ENCODE results near the gene EIF4A2.
"Not testable (repeated sequence)": the region's sequence is repeated elsewhere in the genome, so short reads cannot be mapped to it uniquely, and the experiment has no call there.

EIF4A2 gene

GRCh38 chr3:186806089-186807055 is 23.0 kb downstream of the EIF4A2 start, which contains the start of gene RFC4:
Gene RFC4 (minus strand): TSS chr3:186806482. CDS start chr3:186804713, 1,769 bp downstream.
- Histone ChIP-seq H3K9me3 (ENCODE audit: insufficient read depth, low read depth, low read length) (no peaks in the 10 kb centered on the region), H3K4me3 (ENCODE audit: low read length) (peak within 1 kb of the TSS; percentile 92), H3K9ac (ENCODE audit: low read depth, low read length) (peak within 1 kb of the TSS; percentile 98), H3K36me3 (ENCODE audit: insufficient read depth, low read length) (peaks cover 39% of the 10 kb centered on the region), H3K27me3 (ENCODE audit: insufficient read depth, low read length) (no peaks in the 10 kb centered on the region), H3K27ac (ENCODE audit: low read depth, low read length) (peak within 1 kb of the TSS; percentile 91), H3K4me1 (ENCODE audit: insufficient read depth, low read length) (peaks cover 12% of the 10 kb centered on the region)
- WGBS: 1% methylated on average over 70 of the region's 70 CpGs

DNA sequence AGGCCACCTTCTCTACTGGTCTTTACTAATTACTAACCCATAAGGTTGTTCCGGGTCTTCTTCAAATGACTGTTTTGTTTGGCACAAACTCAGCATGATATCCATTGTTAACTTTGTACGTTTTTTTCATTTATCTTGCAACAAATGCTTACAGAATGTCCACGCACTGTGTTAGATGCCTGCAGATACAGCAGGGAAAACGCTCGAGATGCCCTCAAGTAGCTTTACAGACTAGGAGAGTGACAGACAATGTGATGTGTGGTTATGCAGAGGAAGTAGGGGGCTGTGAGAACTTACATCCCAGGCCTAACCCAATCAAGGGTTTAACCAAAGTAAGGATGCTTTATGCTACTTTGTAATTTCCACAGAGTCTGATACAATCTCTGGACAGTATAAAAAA is 23.9 kb downstream of the EIF4A2 start:
- Histone ChIP-seq H3K4me3 (ENCODE audit: low read length) (peak overlapping the region; percentile 92), H3K27ac (ENCODE audit: low read depth, low read length) (peak overlapping the region; percentile 91)

GRCh38 chr3:186810336-186810996 is 27.1 kb downstream of the EIF4A2 start:
- no peaks in the 10 kb centered on the region for H3K9me3 ChIP-seq (ENCODE audit: insufficient read depth, low read depth, low read length)
- H3K9ac ChIP-seq (ENCODE audit: low read depth, low read length): no peak overlapping the region
- WGBS: 89% methylated on average over 4 of the region's 5 CpGs
- no peak overlapping the region for H3K4me3 ChIP-seq (ENCODE audit: low read length)
- no peaks in the 10 kb centered on the region for H3K27me3 ChIP-seq (ENCODE audit: insufficient read depth, low read length)
- H3K4me1 ChIP-seq (ENCODE audit: insufficient read depth, low read length): peaks cover 11% of the 10 kb centered on the region
- no peaks in the 10 kb centered on the region for H3K36me3 ChIP-seq (ENCODE audit: insufficient read depth, low read length)
- no peak overlapping the region for H3K27ac ChIP-seq (ENCODE audit: low read depth, low read length)

More for the DNA sequence above, 23.9 kb downstream of the EIF4A2 start:
- 56% methylated on average over 5 of the region's 5 CpGs for WGBS
- no peaks in the 10 kb centered on the region for H3K9me3 ChIP-seq (ENCODE audit: insufficient read depth, low read depth, low read length)
- H3K27me3 ChIP-seq (ENCODE audit: insufficient read depth, low read length): no peaks in the 10 kb centered on the region
- peaks cover 12% of the 10 kb centered on the region for H3K4me1 ChIP-seq (ENCODE audit: insufficient read depth, low read length)
- peak overlapping the region; percentile 98 for H3K9ac ChIP-seq (ENCODE audit: low read depth, low read length)
- peaks cover 30% of the 10 kb centered on the region for H3K36me3 ChIP-seq (ENCODE audit: insufficient read depth, low read length)

DNA sequence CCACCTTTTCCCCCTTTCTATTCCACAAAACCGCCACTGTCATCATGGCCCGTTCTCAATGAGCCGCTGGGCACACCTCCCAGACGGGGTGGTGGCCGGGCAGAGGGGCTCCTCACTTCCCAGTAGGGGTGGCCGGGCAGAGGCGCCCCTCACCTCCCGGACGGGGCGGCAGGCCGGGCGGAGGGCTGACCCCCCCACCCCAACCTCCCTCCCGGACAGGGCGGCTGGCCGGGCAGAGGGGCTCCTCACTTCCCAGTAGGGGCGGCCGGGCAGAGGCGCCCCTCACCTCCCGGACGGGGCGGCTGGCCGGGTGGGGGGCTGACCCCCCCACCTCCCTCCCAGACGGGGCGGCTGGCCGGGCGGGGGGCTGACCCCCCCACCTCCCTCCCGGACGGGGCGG is 27.9 kb downstream of the EIF4A2 start:
- H3K4me3 ChIP-seq (ENCODE audit: low read length); H3K36me3 ChIP-seq (ENCODE audit: insufficient read depth, low read length); H3K9me3 ChIP-seq (ENCODE audit: insufficient read depth, low read depth, low read length); H3K27ac ChIP-seq (ENCODE audit: low read depth, low read length); H3K9ac ChIP-seq (ENCODE audit: low read depth, low read length); H3K27me3 ChIP-seq (ENCODE audit: insufficient read depth, low read length): not testable (repeated sequence)
- H3K4me1 ChIP-seq (ENCODE audit: insufficient read depth, low read length): peaks cover 11% of the 10 kb centered on the region
- 95% methylated on average over 15 of the region's 29 CpGs for WGBS

GRCh38 chr3:186814100-186814499 is 30.7 kb downstream of the EIF4A2 start:
- WGBS: 96% methylated on average over 4 of the region's 4 CpGs
- Histone ChIP-seq H3K4me3 (ENCODE audit: low read length) (no peak overlapping the region), H3K9ac (ENCODE audit: low read depth, low read length) (no peak overlapping the region), H3K4me1 (ENCODE audit: insufficient read depth, low read length) (peaks cover 4% of the 10 kb centered on the region), H3K9me3 (ENCODE audit: insufficient read depth, low read depth, low read length) (no peaks in the 10 kb centered on the region), H3K27me3 (ENCODE audit: insufficient read depth, low read length) (no peaks in the 10 kb centered on the region), H3K36me3 (ENCODE audit: insufficient read depth, low read length) (no peaks in the 10 kb centered on the region), H3K27ac (ENCODE audit: low read depth, low read length) (no peak overlapping the region)

DNA sequence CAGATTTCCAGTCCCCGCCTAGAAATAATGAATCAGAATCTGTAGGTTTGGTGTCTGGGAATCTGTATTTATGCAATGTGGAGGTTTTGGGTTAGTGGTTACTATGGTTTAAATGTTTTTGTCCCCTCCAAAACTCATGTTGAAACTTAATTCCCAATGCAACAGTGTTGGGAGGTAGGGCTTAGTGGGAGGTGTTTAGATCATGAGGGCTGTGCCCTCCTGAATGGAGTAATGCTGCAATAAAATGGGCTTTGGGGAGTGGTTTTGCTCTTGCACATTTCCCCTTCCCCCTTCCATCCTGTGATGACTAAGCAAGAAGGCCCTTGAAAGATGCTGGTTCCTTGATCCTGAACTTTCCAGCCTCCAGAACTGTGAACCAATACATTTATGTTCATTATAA is 32.1 kb downstream of the EIF4A2 start:
- 93% methylated on average over 1 of the region's 1 CpG for WGBS
- H3K27ac ChIP-seq (ENCODE audit: low read depth, low read length): no peak overlapping the region
- H3K4me1 ChIP-seq (ENCODE audit: insufficient read depth, low read length): peaks cover 4% of the 10 kb centered on the region
- H3K9me3 ChIP-seq (ENCODE audit: insufficient read depth, low read depth, low read length): no peaks in the 10 kb centered on the region
- H3K4me3 ChIP-seq (ENCODE audit: low read length): no peak overlapping the region
- H3K36me3 ChIP-seq (ENCODE audit: insufficient read depth, low read length): no peaks in the 10 kb centered on the region
- no peaks in the 10 kb centered on the region for H3K27me3 ChIP-seq (ENCODE audit: insufficient read depth, low read length)
- H3K9ac ChIP-seq (ENCODE audit: low read depth, low read length): no peak overlapping the region

- 91% methylated on average over 5 of the region's 5 CpGs for WGBS
- no peaks in the 10 kb centered on the region for H3K9me3 ChIP-seq (ENCODE audit: insufficient read depth, low read depth, low read length)
- no peak overlapping the region for H3K4me3 ChIP-seq (ENCODE audit: low read length)
- no peak overlapping the region for H3K9ac ChIP-seq (ENCODE audit: low read depth, low read length)
- H3K36me3 ChIP-seq (ENCODE audit: insufficient read depth, low read length): no peaks in the 10 kb centered on the region
- H3K27me3 ChIP-seq (ENCODE audit: insufficient read depth, low read length): no peaks in the 10 kb centered on the region
- peaks cover 4% of the 10 kb centered on the region for H3K4me1 ChIP-seq (ENCODE audit: insufficient read depth, low read length)
- no peak overlapping the region for H3K27ac ChIP-seq (ENCODE audit: low read depth, low read length)
Measured at GRCh38 chr3:186818516-186818915, 35.1 kb downstream of the EIF4A2 start.

DNA sequence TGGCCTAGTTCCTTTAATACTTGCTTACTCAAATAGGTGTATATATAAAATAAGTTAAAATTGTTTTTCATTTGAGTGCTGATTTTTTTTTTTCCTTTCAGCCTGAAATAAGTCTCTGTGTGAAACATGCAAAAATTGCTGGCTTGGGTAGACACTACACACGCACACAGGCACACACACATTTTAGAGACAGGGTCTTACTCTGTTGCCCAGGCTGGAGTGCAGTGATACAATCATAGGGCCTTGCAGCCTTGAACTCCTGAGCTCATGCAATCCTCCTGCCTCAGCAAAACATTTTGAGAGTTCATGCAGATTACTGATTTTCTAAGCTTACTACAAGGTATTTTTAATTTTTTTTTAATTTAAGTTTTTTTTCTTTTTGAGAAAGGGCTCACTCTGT is 35.6 kb downstream of the EIF4A2 start:
- H3K36me3 ChIP-seq (ENCODE audit: insufficient read depth, low read length): no peaks in the 10 kb centered on the region
- H3K9ac ChIP-seq (ENCODE audit: low read depth, low read length): no peak overlapping the region
- peaks cover 4% of the 10 kb centered on the region for H3K4me1 ChIP-seq (ENCODE audit: insufficient read depth, low read length)
- H3K27me3 ChIP-seq (ENCODE audit: insufficient read depth, low read length): peaks cover 2% of the 10 kb centered on the region
- H3K27ac ChIP-seq (ENCODE audit: low read depth, low read length): no peak overlapping the region
- 81% methylated on average over 1 of the region's 1 CpG for WGBS
- H3K4me3 ChIP-seq (ENCODE audit: low read length): no peak overlapping the region
- H3K9me3 ChIP-seq (ENCODE audit: insufficient read depth, low read depth, low read length): no peaks in the 10 kb centered on the region

GRCh38 chr3:186821429-186822387 is 38.3 kb downstream of the EIF4A2 start:
- Histone ChIP-seq H3K4me3 (ENCODE audit: low read length) (no peak overlapping the region), H3K27me3 (ENCODE audit: insufficient read depth, low read length) (peaks cover 30% of the 10 kb centered on the region), H3K9me3 (ENCODE audit: insufficient read depth, low read depth, low read length) (no peaks in the 10 kb centered on the region), H3K27ac (ENCODE audit: low read depth, low read length) (no peak overlapping the region), H3K4me1 (ENCODE audit: insufficient read depth, low read length) (peaks cover 19% of the 10 kb centered on the region), H3K9ac (ENCODE audit: low read depth, low read length) (no peak overlapping the region), H3K36me3 (ENCODE audit: insufficient read depth, low read length) (no peaks in the 10 kb centered on the region)
- WGBS: 64% methylated on average over 7 of the region's 11 CpGs

- not testable (repeated sequence) for H3K27ac ChIP-seq (ENCODE audit: low read depth, low read length); H3K9ac ChIP-seq (ENCODE audit: low read depth, low read length); H3K36me3 ChIP-seq (ENCODE audit: insufficient read depth, low read length); H3K9me3 ChIP-seq (ENCODE audit: insufficient read depth, low read depth, low read length); H3K4me3 ChIP-seq (ENCODE audit: low read length)
- Histone ChIP-seq H3K27me3 (ENCODE audit: insufficient read depth, low read length) (peaks cover 36% of the 10 kb centered on the region), H3K4me1 (ENCODE audit: insufficient read depth, low read length) (peaks cover 19% of the 10 kb centered on the region)
- WGBS: 100% methylated on average over 1 of the region's 1 CpG
Measured at GRCh38 chr3:186822388-186822759, 39.0 kb downstream of the EIF4A2 start.
